Stimulated activated CD4-positive, alpha-beta T cell treated with anti-CD3 and anti-CD28 coated beads, Interleukin-4, amount 100 ng/mL, for 48 hours (primary cell): ENCODE data around the gene NR3C2.
"Not testable (repeated sequence)": the region's sequence is repeated elsewhere in the genome, so short reads cannot be mapped to it uniquely, and the experiment has no call there.

Experiments used
- DNase-seq, 2 donors: peaks; one replicate each; pipeline ENCODE4 v3.0.0-alpha.2; 2020; ENCODE audit warnings: low read depth in 2 of 2

NR3C2 gene

DNA sequence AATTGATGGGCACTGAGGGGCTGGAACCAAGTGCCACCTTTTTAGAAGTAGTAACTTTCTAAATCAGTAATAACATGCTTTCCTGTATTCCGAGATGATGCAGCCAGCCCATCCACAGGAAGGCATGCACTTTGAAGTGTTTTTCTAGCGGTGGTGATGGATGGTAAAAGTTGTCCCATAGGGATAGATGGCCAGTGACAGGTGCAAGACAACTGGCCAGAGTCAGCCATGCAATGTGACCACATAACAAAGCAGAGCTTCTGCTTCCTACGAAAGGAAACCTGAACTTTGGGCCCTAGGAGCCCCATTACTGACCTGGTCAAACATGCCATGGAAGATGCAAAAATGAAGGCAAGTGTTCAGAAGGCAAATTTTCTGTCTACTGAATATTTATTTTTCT lies 72.3 kb downstream of the NR3C2 start:
- no peak for DNase-seq

DNA sequence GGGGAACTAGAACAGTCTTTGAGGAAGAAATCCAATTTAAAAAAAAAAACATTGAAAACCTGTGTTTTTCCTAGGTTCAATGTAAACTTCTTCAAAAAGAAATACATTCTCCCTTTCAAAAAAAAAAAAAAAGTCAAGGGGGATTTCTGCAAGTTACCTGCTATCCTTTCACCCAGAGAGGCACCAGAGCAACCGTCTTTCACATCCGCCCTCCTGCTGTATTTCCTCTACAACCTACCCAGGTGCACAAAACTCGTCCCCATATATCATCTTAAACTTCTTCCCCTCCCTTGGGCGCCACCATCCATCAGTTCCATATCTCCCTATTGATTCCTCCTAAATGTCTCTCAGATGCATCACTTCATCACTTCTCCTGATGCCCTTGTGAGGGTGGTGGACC lies 74.5 kb downstream of the NR3C2 start:
- no peak for DNase-seq

- no peak for DNase-seq
Observed at GRCh38 chr4:148366251-148366650, 76.0 kb downstream of the NR3C2 start.

DNA sequence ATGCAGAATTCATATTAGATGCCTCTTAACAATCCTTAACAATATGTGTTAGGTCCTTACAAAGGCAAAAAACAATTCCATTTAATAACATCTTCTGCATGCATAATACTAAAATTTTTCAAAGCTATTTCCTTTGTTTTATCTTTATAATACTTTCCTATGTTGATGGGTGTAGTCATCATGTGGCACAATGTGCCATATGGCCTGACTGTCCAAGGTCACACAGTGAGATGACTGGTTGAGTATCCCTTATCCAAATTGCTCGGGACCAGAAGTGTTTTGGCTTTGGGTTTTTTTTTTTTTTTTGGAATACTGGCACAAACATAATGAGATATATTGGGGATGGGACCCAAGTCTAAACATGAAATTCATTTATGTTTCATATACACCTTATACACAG lies 77.7 kb downstream of the NR3C2 start:
- no peak for DNase-seq

DNA sequence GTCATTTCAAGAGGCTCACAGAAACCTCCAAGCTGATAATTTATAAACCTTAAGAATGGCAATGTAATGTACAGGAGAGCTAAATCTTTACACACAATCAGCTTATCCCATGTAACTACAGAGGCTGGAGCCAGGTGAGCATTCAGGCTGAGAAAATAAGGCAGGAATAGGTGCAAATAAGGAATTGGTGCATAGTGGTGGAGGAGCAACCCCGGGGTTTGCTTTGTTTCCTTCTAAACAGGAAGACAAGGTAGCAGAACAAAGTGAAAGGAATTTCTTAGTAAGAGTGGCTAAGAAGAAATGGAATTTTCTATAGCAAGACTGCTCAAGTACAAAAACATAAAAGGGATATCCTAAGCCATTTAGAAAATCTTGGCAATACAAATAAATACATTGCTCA lies 82.4 kb downstream of the NR3C2 start:
- DNase-seq, result no peak

DNA sequence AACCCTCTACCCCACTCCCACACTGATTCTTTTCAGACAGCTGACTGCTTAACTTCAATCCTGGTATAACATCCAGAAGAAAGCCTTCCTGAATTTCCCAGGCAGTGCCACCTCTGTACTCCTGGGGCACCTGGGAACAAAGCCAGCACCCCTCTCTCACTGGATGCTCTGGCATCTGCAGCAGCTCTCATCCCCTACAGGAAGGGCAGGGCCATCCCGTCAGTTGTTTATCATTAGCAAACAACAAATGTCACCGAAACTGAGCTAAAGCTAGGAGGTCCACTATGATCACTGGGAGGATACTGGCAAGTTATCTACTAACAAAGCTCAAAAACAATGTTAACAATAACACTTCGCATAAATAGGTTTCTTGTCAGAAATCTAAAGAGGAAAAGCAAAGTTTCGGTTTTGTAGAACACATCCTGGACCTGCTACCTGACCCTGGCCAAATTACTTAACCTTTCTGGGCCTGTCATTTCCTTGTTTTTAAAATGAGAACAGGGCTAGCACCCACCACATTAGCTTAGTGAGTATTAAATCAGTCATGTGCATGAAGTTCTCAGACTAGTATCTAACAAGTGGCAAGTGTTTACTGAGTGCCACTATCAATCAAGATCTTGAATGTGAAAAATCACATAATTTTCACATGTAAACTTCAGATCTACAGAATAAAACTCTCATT lies 86.6 kb downstream of the NR3C2 start:
- no peak for DNase-seq

GRCh38 chr4:148354186-148354585 lies 88.0 kb downstream of the NR3C2 start:
- no peak for DNase-seq

GRCh38 chr4:148353571-148353970 lies 88.6 kb downstream of the NR3C2 start:
- DNase-seq, result no peak

DNA sequence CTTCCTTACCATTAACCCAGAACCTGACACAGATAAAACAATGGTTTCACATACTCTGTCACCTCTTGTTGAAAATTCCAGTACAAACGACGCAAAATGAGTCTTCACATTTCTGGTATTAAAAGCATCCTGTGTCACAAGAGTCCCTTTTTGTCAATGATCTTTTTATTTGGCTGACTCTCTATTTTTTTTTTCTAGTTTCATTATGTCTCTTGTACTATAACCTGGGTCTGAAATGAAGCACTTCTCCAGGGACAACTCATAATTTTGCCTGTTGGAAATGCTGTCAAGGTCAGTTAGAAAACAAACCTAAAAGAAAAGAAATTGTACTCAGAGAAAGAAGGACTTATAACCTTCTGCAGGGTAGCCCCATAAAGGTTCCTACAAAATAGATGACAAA lies 93.1 kb downstream of the NR3C2 start:
- DNase-seq, result no peak

GRCh38 chr4:148346657-148347056 lies 95.6 kb downstream of the NR3C2 start:
- no peak for DNase-seq

DNA sequence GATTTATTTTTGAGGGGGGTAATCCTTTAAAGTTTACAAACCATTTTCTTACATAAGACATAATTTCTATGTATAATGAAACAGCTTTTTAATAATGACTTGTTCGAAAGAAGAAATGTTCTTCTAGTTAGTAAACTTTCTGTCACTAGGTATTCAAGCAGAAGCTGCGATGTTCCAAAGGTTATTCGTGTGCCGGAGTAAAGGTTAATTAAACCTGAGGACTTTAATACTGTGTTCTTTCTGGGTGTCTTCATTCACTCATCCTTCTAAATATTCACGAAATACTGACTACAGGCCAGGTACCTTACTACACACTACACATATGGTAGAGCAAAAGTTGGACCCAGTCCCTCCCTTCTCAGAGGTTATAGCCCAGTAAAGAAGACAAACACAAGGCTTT lies 96.7 kb downstream of the NR3C2 start:
- DNase-seq, result no peak

DNA sequence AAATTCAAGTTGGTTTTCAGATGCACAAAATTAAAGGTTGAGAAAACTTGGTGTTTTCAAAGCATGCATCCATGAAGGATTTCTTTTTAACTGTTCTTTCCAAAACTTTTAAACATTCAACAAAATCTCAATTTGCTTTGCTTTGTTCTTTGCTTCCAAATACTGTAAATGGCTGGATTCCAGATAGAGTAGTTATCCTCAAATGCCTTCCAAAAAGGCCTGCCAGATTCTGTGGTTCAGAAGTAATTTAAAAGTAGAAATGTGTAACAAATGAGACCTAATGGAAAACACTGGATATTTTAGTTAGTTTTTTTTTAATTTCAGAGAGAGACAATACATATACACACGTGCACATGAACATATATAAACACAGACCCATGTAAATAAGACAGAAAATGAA lies 97.3 kb downstream of the NR3C2 start:
- no peak for DNase-seq

DNA sequence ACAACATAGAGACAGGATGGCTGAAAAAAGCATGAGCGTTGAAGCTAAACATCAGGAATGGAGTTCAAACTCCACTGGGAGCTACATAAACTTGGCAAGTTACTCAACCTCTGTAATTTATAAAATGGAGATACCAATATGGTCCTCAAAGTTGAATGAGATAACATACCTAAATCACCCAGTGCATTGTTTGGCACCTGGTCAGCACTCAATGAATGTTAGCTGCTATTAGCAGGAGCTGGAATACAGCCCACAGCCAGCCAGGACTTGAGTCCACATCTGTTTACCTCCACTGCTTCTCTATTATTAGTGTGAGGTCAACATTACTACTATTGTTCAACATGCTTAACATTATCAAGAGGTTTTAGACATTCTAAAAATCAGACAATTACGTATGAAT lies 97.9 kb downstream of the NR3C2 start:
- no peak for DNase-seq

GRCh38 chr4:148341980-148342800 lies 100.0 kb downstream of the NR3C2 start:
- no peak for DNase-seq

- DNase-seq, result no peak
Observed at GRCh38 chr4:148335133-148335532, 107.1 kb downstream of the NR3C2 start.

GRCh38 chr4:148333265-148333664 lies 108.9 kb downstream of the NR3C2 start:
- no peak for DNase-seq

DNA sequence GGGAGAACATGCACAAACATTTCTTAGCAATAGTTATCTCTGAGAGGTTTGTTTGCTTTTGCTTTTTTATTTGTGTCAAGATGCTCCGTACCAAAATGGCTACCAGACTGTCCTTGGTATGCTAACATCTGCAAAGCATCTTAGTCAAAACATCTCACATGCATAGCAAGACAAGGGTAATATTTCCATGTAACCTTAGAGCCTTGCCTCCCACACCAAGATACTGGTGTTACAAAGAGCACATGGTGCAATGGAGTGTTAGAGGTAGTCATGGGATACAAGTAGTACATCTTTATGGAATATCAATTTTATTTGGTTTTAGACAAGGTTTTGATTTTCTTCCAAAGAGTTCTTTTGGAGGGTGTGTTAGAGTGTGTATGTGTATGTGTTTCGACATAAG lies 109.7 kb downstream of the NR3C2 start:
- DNase-seq, result no peak

GRCh38 chr4:148330724-148331123 lies 111.5 kb downstream of the NR3C2 start:
- no peak for DNase-seq

- DNase-seq, result no peak
Observed at GRCh38 chr4:148330161-148330560, 112.1 kb downstream of the NR3C2 start.

DNA sequence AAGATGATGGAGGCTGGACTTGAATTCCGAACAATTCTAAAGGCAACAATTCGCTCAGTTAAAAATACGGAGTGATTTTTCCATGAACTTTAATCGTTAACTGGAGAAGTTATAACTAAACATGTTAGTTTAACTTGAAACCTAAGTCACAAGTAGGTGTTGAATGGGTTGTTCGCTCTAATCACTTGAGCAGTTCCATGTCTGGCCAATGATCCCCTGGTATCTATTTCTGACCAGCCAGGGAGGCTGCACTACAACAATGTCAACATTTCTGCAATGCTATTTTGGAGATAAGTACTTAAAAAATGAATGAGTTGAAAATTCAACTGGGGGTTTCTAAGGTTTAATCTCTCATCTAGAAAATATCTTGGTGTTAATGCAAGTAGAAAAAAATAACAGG lies 112.5 kb downstream of the NR3C2 start:
- no peak for DNase-seq

- DNase-seq, result no peak
Observed at GRCh38 chr4:148327683-148328082, 114.5 kb downstream of the NR3C2 start.

DNA sequence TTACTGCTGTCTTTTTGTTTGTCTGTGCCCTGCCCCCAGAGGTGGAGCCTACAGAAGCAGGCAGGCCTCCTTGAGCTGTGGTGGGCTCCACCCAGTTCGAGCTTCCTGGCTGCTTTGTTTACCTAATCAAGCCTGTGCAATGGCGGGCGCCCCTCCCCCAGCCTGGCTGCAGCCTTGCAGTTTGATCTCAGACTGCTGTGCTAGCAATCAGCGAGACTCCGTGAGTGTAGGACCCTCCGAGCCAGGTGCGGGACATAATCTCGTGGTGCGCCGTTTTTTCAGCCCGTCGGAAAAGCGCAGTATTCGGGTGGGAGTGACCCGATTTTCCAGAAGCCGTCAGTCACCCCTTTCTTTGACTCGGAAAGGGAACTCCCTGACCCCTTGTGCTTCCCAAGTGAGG lies 118.9 kb downstream of the NR3C2 start:
- DNase-seq, result not testable (repeated sequence)

DNA sequence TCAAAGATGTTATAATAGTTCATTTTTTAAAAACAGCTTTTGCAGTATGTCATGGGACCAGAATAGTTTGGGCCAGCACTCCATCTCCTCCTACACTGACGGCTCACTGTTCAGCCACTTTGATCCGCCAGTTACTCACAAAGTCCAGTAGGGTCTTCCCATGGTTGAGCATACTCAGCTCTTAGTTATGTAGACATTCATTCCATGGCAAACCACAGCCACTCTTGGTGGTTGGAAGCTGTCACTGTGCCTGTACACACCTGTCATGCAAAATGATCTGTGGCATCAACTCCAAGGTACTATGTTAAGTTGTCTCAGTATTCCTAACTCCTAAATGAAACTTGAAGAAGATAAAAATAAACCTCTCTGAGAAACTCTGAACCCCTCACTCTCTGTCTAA lies 127.2 kb downstream of the NR3C2 start:
- DNase-seq, result no peak
